A549 (cell line): ENCODE results near the gene TMEM168. TPM values are rescaled to one million over a fixed set of nuclear protein-coding genes. Genes with fewer than 3 reads are reported as not detected.

Experiments
- ATAC-seq, 2 experiments: fragments of 200-7000 bp in 1 of 2; fragments of >200 bp in 1 of 2; cut with Nextera tagmentation in 1 of 2; cut with Tn5 transposase in 1 of 2; 3 replicates each; pipeline versions ENCODE4 v1.8.0 to v1.9.1; 2018 to 2020; ENCODE audit warnings: mild to moderate bottlenecking in 1 of 2, moderate library complexity in 1 of 2
- CTCF ChIA-PET: fragments of 300-600 bp; sonication (Branson Sonifier 250); formaldehyde crosslinking; extraction: SDS; loops from one replicate; lab custom pipeline; 2021; ENCODE audit warnings: antibody characterized with exemption, inconsistent platforms; lab: Yijun Ruan, JAX
- POLR2A ChIA-PET: fragments of 350-600 bp; formaldehyde crosslinking; extraction: SDS; loops from one replicate; lab custom pipeline; 2021; ENCODE audit warnings: antibody characterized with exemption, inconsistent platforms; lab: Yijun Ruan, JAX
- DNase-seq, 2 experiments: peaks; one replicate each; pipeline versions ENCODE4 v3.0.0 to v3.0.0-alpha.2; 2011 to 2016; ENCODE audit warnings: low read depth in 1 of 2, low spot score in 1 of 2
- FAIRE-seq: peaks from 2 replicates; lab custom pipeline; 2011; peaks lifted over from hg19 to GRCh38; lab: Jason Lieb, UNC
- H3K27ac ChIP-seq, 2 experiments: fragments of >200 bp; sonication (Bioruptor Twin); formaldehyde crosslinking; 3 replicates each; pipeline ENCODE4 v1.5.1; 2016 to 2017
- H3K4me1 ChIP-seq: fragments of >200 bp; sonication (Bioruptor Twin); formaldehyde crosslinking; 3 replicates; pipeline ENCODE4 v1.6.1; 2016
- H3K4me2 ChIP-seq: fragments of >200 bp; sonication (Bioruptor Twin); formaldehyde crosslinking; 3 replicates; pipeline ENCODE4 v1.6.1; 2016
- H3K4me3 ChIP-seq: fragments of >200 bp; sonication (Bioruptor Twin); formaldehyde crosslinking; 3 replicates; pipeline ENCODE4 v1.5.1; 2016
- H3K9me3 ChIP-seq: fragments of >200 bp; sonication (Bioruptor Twin); formaldehyde crosslinking; 3 replicates; pipeline ENCODE4 v1.6.1; 2016
- BHLHE40 ChIP-seq: IDR thresholded peaks from 2 replicates; pipeline ENCODE4 v1.6.1; 2012; ENCODE audit warnings: low read depth, low read length, inconsistent platforms
- CBX2 ChIP-seq: fragments of 200-600 bp; sonication (generic); IDR thresholded peaks from 2 replicates; pipeline ENCODE4 v1.6.1; 2016; ENCODE audit warnings: low read depth, mild to moderate bottlenecking, borderline replicate concordance
- CBX8 ChIP-seq: fragments of 200-600 bp; sonication (generic); IDR thresholded peaks from 2 replicates; pipeline ENCODE4 v1.6.1; 2016
- EHF ChIP-seq: fragments of 250-450 bp; sonication (Bioruptor Pico); IDR thresholded peaks from 2 replicates; pipeline ENCODE4 v1.5.0; 2020; ENCODE audit warnings: mild to moderate bottlenecking
- EHMT2 ChIP-seq: fragments of 200-600 bp; sonication (generic); IDR thresholded peaks from 2 replicates; pipeline ENCODE4 v1.6.1; 2016; ENCODE audit warnings: antibody characterized with exemption, low read depth, mild to moderate bottlenecking, moderate library complexity
- GATA3 ChIP-seq: IDR thresholded peaks from 2 replicates; pipeline ENCODE4 v1.6.1; 2012; ENCODE audit warnings: borderline replicate concordance
- HDAC2 ChIP-seq: fragments of 200-600 bp; sonication (generic); IDR thresholded peaks from 2 replicates; pipeline ENCODE4 v1.6.1; 2016
- HOXB5 ChIP-seq: fragments of 250-450 bp; sonication (Bioruptor Pico); IDR thresholded peaks from 2 replicates; pipeline ENCODE4 v1.5.0; 2020; ENCODE audit warnings: mild to moderate bottlenecking, moderate library complexity
- JUNB ChIP-seq: fragments of >200 bp; sonication (Bioruptor Twin); formaldehyde crosslinking; IDR thresholded peaks from 2 replicates; pipeline ENCODE4 v1.6.1; 2016
- KDM5A ChIP-seq: fragments of 200-600 bp; sonication (generic); IDR thresholded peaks from 2 replicates; pipeline ENCODE4 v1.6.1; 2016; ENCODE audit warnings: antibody characterized with exemption, mild to moderate bottlenecking
- MAFK ChIP-seq: fragments of 450-650 bp; IDR thresholded peaks from 2 replicates; pipeline ENCODE4 v1.6.1; 2014; ENCODE audit not compliant: partially characterized antibody
- NFE2L2 ChIP-seq: fragments of 150-350 bp; conservative IDR thresholded peaks from 2 replicates; pipeline ENCODE4 v1.6.1; 2014; ENCODE audit warnings: low read length
- POLR2A ChIP-seq: IDR thresholded peaks from 2 replicates; pipeline ENCODE4 v1.6.1; 2012; ENCODE audit warnings: mild to moderate bottlenecking, low read length
- POLR2AphosphoS2 ChIP-seq: conservative IDR thresholded peaks from 2 replicates; pipeline ENCODE4 v1.6.1; 2012; ENCODE audit warnings: low read length, improper control_type of control experiment, inconsistent platforms
- RAD21 ChIP-seq, 2 experiments: fragments of >200 bp in 1 of 2; sonication (Bioruptor Twin) in 1 of 2; formaldehyde crosslinking in 1 of 2; IDR thresholded peaks in 1 of 2; conservative IDR thresholded peaks in 1 of 2; 2 replicates in 1 of 2; 3 replicates in 1 of 2; pipeline ENCODE4 v1.6.1; 2012 to 2018; ENCODE audit warnings: inconsistent platforms in 1 of 2
- RCOR1 ChIP-seq: fragments of 150-350 bp; IDR thresholded peaks from 2 replicates; pipeline ENCODE4 v1.6.1; 2014; ENCODE audit warnings: antibody characterized with exemption, low read length, low read depth
- SMC3 ChIP-seq: fragments of >200 bp; sonication (Bioruptor Twin); formaldehyde crosslinking; IDR thresholded peaks from 3 replicates; pipeline ENCODE4 v1.6.1; 2018; ENCODE audit warnings: inconsistent platforms
- SREBF2 ChIP-seq: fragments of 450-650 bp; IDR thresholded peaks from 2 replicates; pipeline ENCODE4 v1.6.1; 2014; ENCODE audit warnings: mild to moderate bottlenecking, moderate library complexity
- TFCP2L1 ChIP-seq: fragments of 250-450 bp; sonication (Bioruptor Pico); IDR thresholded peaks from 2 replicates; pipeline ENCODE4 v1.5.0; 2021; ENCODE audit warnings: mild to moderate bottlenecking
- TP53 ChIP-seq: fragments of 250-450 bp; sonication (Bioruptor Pico); IDR thresholded peaks from 2 replicates; pipeline ENCODE4 v1.5.0; 2021; ENCODE audit warnings: mild to moderate bottlenecking, moderate library complexity
- ZC3H11A ChIP-seq: fragments of 450-650 bp; IDR thresholded peaks from 2 replicates; pipeline ENCODE4 v1.6.1; 2014; ENCODE audit warnings: antibody characterized with exemption, mild to moderate bottlenecking
- ZNF302 ChIP-seq: fragments of 250-450 bp; sonication (Bioruptor Pico); IDR thresholded peaks from 2 replicates; pipeline ENCODE4 v1.9.0; 2021; ENCODE audit warnings: inconsistent platforms, mild to moderate bottlenecking, moderate library complexity
- ZSCAN20 ChIP-seq: fragments of 250-450 bp; sonication (Bioruptor Pico); IDR thresholded peaks from 2 replicates; pipeline ENCODE4 v1.8.0; 2022; ENCODE audit warnings: mild to moderate bottlenecking, moderate library complexity
- WGBS: methylation state at CpG from one replicate; pipeline ENCODE4 v1.1.6; 2017; ENCODE audit errors: missing lambda C conversion rate; 5-methylcytosine and 5-hydroxymethylcytosine counted together
- polyA plus RNA-seq, 4 experiments: library from polyadenylated mRNA; depleted of rRNA in 3 of 4; stranded (reverse); fragments of >200 nt; fragmentation: RNase III in 1 of 4; extraction: RNeasy Plus Mini Kit Qiagen cat#74134 plus additional on column Dnase treatment in 1 of 4; gene quantifications; 2 replicates in 3 of 4; 3 replicates in 1 of 4; pipeline ENCODE4 v1.2.3, GENCODE V29; 2011 to 2017
- TF ChIP-seq, protein P1 (sequence below): fragments of >200 bp; sonication (Bioruptor Twin); formaldehyde crosslinking; IDR thresholded peaks from 3 replicates; pipeline ENCODE4 v1.5.1; 2016
- TF ChIP-seq, protein P2 (sequence below): fragments of 450-650 bp; IDR thresholded peaks from 2 replicates; pipeline ENCODE4 v1.6.1; 2014; ENCODE audit warnings: antibody characterized with exemption

Gene TMEM168
- polyA plus RNA-seq, 2 of the 4 experiments (the other 2 are of a cell fraction), result 11.4 to 40.0 TPM

DNA sequence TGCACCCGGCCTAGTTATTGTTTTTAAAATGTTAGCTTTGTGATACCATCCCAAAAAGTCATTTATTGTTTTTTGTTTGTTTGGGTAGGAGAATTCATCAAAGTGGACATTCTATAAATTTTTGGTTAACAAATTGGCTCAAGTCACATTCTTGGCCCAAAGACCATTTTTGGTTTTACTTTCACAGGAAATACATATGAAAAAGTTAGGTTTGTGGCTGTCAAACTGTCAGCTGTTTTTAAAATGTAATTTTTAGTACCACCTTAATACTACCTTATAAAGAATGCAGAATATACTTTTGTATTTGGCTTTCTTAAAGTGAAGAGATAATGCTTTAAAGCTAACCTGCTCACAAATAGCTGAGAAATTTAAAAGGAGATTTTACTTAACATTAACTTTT is 25.1 kb downstream of the TMEM168 start:
- POLR2A ChIA-PET, result no interaction called here
- FAIRE-seq, result no peak

DNA sequence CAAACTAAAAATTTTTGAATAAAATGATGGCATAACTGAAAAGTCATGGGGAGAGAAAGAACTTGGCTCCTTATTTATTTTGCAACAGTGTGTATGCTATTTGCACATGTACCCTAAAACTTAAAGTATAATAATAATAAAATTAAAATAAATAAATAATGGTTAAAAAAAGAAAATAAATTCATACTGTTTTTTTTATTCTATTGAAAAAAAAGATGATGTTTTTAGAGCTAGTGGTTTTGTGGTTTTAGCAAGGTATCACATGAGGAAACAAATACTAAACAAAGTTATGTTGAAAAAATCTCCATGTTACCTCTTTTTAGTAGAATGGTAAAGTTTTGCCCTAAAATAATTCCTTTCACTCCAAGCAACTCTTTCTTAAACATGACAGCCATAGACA is 26.2 kb downstream of the TMEM168 start:
- H3K4me2 ChIP-seq, result no peak overlapping the region
- H3K4me1 ChIP-seq, result no peaks in the 10 kb centered on the region
- no peak for TF ChIP-seq HOXB5 (CRISPR knock-in tag)
- no peak for TF ChIP-seq SREBF2
- TF ChIP-seq TFCP2L1 (CRISPR knock-in tag), result no peak
- TF ChIP-seq HDAC2, result no peak
- TF ChIP-seq RCOR1, result no peak
- TF ChIP-seq, protein P1, sequence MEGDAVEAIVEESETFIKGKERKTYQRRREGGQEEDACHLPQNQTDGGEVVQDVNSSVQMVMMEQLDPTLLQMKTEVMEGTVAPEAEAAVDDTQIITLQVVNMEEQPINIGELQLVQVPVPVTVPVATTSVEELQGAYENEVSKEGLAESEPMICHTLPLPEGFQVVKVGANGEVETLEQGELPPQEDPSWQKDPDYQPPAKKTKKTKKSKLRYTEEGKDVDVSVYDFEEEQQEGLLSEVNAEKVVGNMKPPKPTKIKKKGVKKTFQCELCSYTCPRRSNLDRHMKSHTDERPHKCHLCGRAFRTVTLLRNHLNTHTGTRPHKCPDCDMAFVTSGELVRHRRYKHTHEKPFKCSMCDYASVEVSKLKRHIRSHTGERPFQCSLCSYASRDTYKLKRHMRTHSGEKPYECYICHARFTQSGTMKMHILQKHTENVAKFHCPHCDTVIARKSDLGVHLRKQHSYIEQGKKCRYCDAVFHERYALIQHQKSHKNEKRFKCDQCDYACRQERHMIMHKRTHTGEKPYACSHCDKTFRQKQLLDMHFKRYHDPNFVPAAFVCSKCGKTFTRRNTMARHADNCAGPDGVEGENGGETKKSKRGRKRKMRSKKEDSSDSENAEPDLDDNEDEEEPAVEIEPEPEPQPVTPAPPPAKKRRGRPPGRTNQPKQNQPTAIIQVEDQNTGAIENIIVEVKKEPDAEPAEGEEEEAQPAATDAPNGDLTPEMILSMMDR, result no peak
- no peak for TF ChIP-seq BHLHE40
- TF ChIP-seq MAFK, result no peak
- no peak for TF ChIP-seq GATA3
- no peak for TF ChIP-seq ZC3H11A
- TF ChIP-seq KDM5A, result no peak
- TF ChIP-seq SMC3, result no peak
- no peak for TF ChIP-seq RAD21 (conservative IDR thresholded peaks at IDR 0.05 in 1 of 2, IDR thresholded peaks at IDR 0.05 in 1 of 2)
- TF ChIP-seq JUNB, result no peak
- TF ChIP-seq, all 56 proteins: peak for 0
- CTCF ChIA-PET, result interaction anchor here (1.0 to 1.5 kb wide), 2 partner anchors 9 to 19 kb away, joined by 3 read pairs; no protein-coding TSS in a partner anchor
- POLR2A ChIA-PET, result no interaction called here
- H3K27ac ChIP-seq, result no peak overlapping the region
- no peak overlapping the region for H3K4me3 ChIP-seq
- FAIRE-seq (no peak), DNase-seq (no peak), ATAC-seq (no peak)
- H3K9me3 ChIP-seq, result no peaks in the 10 kb centered on the region

More for the DNA sequence above, 25.1 kb downstream of the TMEM168 start:
- no peak overlapping the region for H3K4me2 ChIP-seq
- no peaks in the 10 kb centered on the region for H3K4me1 ChIP-seq
- CTCF ChIA-PET, result interaction anchor here (1.5 kb wide), 1 partner anchor 18 kb away, joined by 3 read pairs; no protein-coding TSS in a partner anchor
- 85% methylated on average over 1 of the region's 1 CpG for WGBS
- no peak overlapping the region for H3K4me3 ChIP-seq
- no peak for ATAC-seq
- no peak overlapping the region for H3K27ac ChIP-seq
- TF ChIP-seq ZSCAN20 (CRISPR knock-in tag), result no peak
- TF ChIP-seq, protein P2, sequence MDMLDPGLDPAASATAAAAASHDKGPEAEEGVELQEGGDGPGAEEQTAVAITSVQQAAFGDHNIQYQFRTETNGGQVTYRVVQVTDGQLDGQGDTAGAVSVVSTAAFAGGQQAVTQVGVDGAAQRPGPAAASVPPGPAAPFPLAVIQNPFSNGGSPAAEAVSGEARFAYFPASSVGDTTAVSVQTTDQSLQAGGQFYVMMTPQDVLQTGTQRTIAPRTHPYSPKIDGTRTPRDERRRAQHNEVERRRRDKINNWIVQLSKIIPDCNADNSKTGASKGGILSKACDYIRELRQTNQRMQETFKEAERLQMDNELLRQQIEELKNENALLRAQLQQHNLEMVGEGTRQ, result no peak
- TF ChIP-seq POLR2AphosphoS2, result no peak
- no peak for TF ChIP-seq EHF (CRISPR knock-in tag)
- no peak for TF ChIP-seq CBX8
- no peak for TF ChIP-seq ZNF302 (CRISPR knock-in tag)
- no peak for TF ChIP-seq CBX2
- TF ChIP-seq EHMT2, result no peak
- no peak for TF ChIP-seq BHLHE40
- no peak for TF ChIP-seq NFE2L2
- TF ChIP-seq RCOR1, result no peak
- TF ChIP-seq POLR2A, result no peak
- TF ChIP-seq HDAC2, result no peak
- no peak for TF ChIP-seq ZC3H11A
- no peak for TF ChIP-seq MAFK
- TF ChIP-seq TP53 (CRISPR knock-in tag), result no peak
- H3K9me3 ChIP-seq, result no peaks in the 10 kb centered on the region
- DNase-seq, result no peak

DNA sequence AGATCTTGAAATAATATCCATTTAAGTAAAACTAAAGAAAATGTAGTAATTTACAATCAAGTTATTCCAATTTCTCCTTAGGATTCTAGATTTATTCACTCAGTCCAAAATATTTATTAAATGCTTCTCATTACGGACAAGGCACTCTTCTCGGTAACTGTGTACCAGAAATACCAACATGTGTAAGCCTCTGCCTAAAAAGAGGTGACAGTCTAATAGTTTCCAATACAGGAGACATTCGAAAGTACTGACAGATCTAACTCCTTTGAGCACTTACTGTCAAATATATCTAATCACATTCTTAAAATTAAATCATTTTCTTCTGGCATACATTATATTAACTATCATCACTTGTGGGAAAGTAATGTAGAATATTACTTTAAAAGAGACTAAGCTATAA is 26.9 kb downstream of the TMEM168 start:
- H3K9me3 ChIP-seq, result no peaks in the 10 kb centered on the region
- ATAC-seq (no peak), DNase-seq (no peak)
- H3K4me2 ChIP-seq, result no peak overlapping the region
- CTCF ChIA-PET, result no interaction called here
- no peak overlapping the region for H3K27ac ChIP-seq
- 93% methylated on average over 3 of the region's 3 CpGs for WGBS
- TF ChIP-seq SREBF2, result no peak
- TF ChIP-seq, all 56 proteins: peak for 0
- FAIRE-seq, result no peak
- POLR2A ChIA-PET, result no interaction called here
- Histone ChIP-seq H3K4me3 (no peak overlapping the region), H3K4me1 (no peaks in the 10 kb centered on the region)
